Upper lobe of right lung (tissue), 1 donor: ENCODE measurements around the gene GREM2. TPM values are rescaled to one million over a fixed set of nuclear protein-coding genes. Genes with fewer than 3 reads are reported as not detected.

Experiments
- ATAC-seq: fragments of 200-7000 bp; cut with Tn5 transposase; one replicate; pipeline ENCODE4 v1.9.1; 2020; ENCODE audit warnings: mild to moderate bottlenecking, moderate library complexity
- DNase-seq: peaks from one replicate; pipeline ENCODE4 v3.0.0-alpha.2; 2020
- H3K27ac ChIP-seq: fragments of 200-600 bp; one replicate; pipeline ENCODE4 v1.8.0; 2022
- H3K27me3 ChIP-seq: fragments of 200-600 bp; one replicate; pipeline ENCODE4 v1.8.0; 2022; ENCODE audit warnings: mild to moderate bottlenecking
- H3K36me3 ChIP-seq: fragments of 200-600 bp; one replicate; pipeline ENCODE4 v1.8.0; 2022
- H3K4me1 ChIP-seq: fragments of 200-600 bp; one replicate; pipeline ENCODE4 v1.8.0; 2022
- H3K4me3 ChIP-seq: fragments of 200-600 bp; one replicate; pipeline ENCODE4 v1.8.0; 2022; ENCODE audit warnings: mild to moderate bottlenecking
- H3K9me3 ChIP-seq: fragments of 200-600 bp; one replicate; pipeline ENCODE4 v1.8.0; 2022
- intact Hi-C: fragments of 100-400 bp; cut with DNase I; formaldehyde crosslinking; loops from one replicate; pipeline ENCODE4 v1.11.0; 2022
- total RNA-seq: library from RNA; stranded (reverse); fragmentation: NEBNext Ultra II Directional; extraction: Animal tissue kit (Norgen Biotek cat#: 25700); gene quantifications from one replicate; pipeline ENCODE4 v1.2.1, GENCODE V29; 2021
- TF ChIP-seq, protein P1 (sequence below): fragments of 200-600 bp; IDR thresholded peaks from one replicate; pipeline ENCODE4 v1.8.0; 2022; ENCODE audit warnings: antibody characterized with exemption
- donor health status: DM: no; HTN: yes; CAD: no; lungs with severe emphysema.

GREM2 gene
- total RNA-seq, 1 donor from 2014 or later, result 0.64 TPM

- H3K4me3 ChIP-seq, result no peak overlapping the region
- no peaks in the 10 kb centered on the region for H3K36me3 ChIP-seq
- H3K27ac ChIP-seq, result no peak overlapping the region
- H3K9me3 ChIP-seq, result no peaks in the 10 kb centered on the region
- TF ChIP-seq, protein P1, sequence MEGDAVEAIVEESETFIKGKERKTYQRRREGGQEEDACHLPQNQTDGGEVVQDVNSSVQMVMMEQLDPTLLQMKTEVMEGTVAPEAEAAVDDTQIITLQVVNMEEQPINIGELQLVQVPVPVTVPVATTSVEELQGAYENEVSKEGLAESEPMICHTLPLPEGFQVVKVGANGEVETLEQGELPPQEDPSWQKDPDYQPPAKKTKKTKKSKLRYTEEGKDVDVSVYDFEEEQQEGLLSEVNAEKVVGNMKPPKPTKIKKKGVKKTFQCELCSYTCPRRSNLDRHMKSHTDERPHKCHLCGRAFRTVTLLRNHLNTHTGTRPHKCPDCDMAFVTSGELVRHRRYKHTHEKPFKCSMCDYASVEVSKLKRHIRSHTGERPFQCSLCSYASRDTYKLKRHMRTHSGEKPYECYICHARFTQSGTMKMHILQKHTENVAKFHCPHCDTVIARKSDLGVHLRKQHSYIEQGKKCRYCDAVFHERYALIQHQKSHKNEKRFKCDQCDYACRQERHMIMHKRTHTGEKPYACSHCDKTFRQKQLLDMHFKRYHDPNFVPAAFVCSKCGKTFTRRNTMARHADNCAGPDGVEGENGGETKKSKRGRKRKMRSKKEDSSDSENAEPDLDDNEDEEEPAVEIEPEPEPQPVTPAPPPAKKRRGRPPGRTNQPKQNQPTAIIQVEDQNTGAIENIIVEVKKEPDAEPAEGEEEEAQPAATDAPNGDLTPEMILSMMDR, result no peak
- DNase-seq (no peak), ATAC-seq (no peak)
- H3K27me3 ChIP-seq, result no peaks in the 10 kb centered on the region
- no peaks in the 10 kb centered on the region for H3K4me1 ChIP-seq
- intact Hi-C loops, result no loop called here
Measured at GRCh38 chr1:240524356-240525069, 87.4 kb downstream of the GREM2 start.

DNA sequence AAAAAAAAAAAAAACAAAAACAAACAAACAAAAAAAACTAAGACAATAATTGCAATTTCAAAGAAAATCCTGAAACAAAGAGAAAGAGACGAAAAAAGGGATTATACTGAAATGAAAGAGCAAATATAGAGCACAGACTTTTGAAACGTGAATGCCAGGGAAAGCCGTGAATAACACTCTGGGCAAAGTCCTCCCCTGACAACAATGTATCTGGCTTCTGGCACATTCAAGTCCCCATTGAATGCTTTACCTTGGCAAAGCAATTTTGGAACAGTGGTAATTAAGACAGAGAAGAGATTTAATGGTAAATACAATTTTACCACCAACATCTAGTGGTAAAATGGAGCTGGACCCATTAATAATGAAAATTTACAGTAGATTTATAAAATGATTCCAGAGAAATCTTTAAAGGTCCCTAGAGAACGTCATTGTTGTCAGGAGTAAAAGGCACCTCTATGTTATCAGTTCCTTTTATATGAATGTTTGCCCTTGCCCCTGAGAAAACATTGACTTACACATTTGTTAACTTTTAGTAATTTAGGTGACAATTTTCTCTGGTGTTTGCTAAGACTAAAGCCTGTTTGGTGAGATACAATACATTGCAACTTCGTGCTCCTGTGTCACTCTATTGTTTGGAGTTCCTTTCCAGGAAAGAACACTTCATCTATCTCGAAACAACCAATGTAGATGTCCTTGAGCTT, 89.7 kb downstream of the GREM2 start:
- H3K27ac ChIP-seq, result no peak overlapping the region
- no peak overlapping the region for H3K4me3 ChIP-seq
- H3K9me3 ChIP-seq, result no peaks in the 10 kb centered on the region
- DNase-seq, result no peak
- no peak for ATAC-seq
- TF ChIP-seq, protein P1, result no peak
- H3K36me3 ChIP-seq, result no peaks in the 10 kb centered on the region
- intact Hi-C loops, result no loop called here
- no peaks in the 10 kb centered on the region for H3K4me1 ChIP-seq
- H3K27me3 ChIP-seq, result no peaks in the 10 kb centered on the region

DNA sequence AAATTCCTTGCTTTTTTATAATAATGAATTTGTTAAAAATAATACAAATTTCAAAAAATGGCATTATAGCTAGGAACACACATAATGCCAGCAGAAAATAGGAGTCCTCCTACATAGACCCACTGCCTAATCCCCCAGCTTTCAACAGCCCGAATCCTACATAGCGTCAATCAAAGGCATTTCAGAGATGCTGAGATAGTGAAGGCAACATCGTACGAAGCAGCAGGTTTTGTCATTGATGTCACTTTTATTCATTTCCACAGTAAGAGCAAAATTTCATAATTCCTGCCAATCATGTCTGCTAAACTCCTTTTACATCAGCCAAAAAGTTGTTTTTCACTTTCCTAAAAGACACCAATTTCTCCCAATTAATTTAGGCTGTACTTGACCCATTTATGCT, 94.1 kb downstream of the GREM2 start:
- ATAC-seq, result no peak
- TF ChIP-seq, protein P1, result no peak
- DNase-seq, result no peak
- no peaks in the 10 kb centered on the region for H3K27me3 ChIP-seq
- intact Hi-C loops, result no loop called here
- no peaks in the 10 kb centered on the region for H3K36me3 ChIP-seq
- H3K4me3 ChIP-seq, result no peak overlapping the region
- H3K9me3 ChIP-seq, result no peaks in the 10 kb centered on the region
- no peak overlapping the region for H3K27ac ChIP-seq
- no peaks in the 10 kb centered on the region for H3K4me1 ChIP-seq

GRCh38 chr1:240516069-240516468, 95.9 kb downstream of the GREM2 start:
- Histone ChIP-seq H3K4me1 (no peaks in the 10 kb centered on the region), H3K4me3 (no peak overlapping the region), H3K9me3 (no peaks in the 10 kb centered on the region), H3K36me3 (no peaks in the 10 kb centered on the region), H3K27me3 (no peaks in the 10 kb centered on the region), H3K27ac (no peak overlapping the region)
- TF ChIP-seq, protein P1, result no peak
- ATAC-seq (no peak), DNase-seq (no peak)
- intact Hi-C loops, result no loop called here

GRCh38 chr1:240515505-240515904, 96.5 kb downstream of the GREM2 start:
- no peaks in the 10 kb centered on the region for H3K4me1 ChIP-seq
- no peaks in the 10 kb centered on the region for H3K9me3 ChIP-seq
- H3K36me3 ChIP-seq, result no peaks in the 10 kb centered on the region
- no peak for ATAC-seq
- no peak for DNase-seq
- no peak overlapping the region for H3K4me3 ChIP-seq
- H3K27me3 ChIP-seq, result no peaks in the 10 kb centered on the region
- TF ChIP-seq, protein P1, result no peak
- H3K27ac ChIP-seq, result no peak overlapping the region
- intact Hi-C loops, result no loop called here
